Left ventricle myocardium inferior (tissue), 1 donor: ENCODE measurements around the gene MPPED2. TPM values are rescaled to one million over a fixed set of nuclear protein-coding genes. Genes with fewer than 3 reads are reported as not detected.

Experiments used
- DNase-seq: peaks from one replicate; pipeline ENCODE4 v3.0.0-alpha.2; 2020
- H3K27ac ChIP-seq: fragments of 200-600 bp; replicated peaks from 2 replicates; pipeline ENCODE4 v1.8.0; 2021
- H3K27me3 ChIP-seq: fragments of 200-600 bp; 2 replicates; pipeline ENCODE4 v1.8.0; 2021; ENCODE audit warnings: low read depth
- H3K36me3 ChIP-seq: fragments of 200-600 bp; 2 replicates; pipeline ENCODE4 v1.8.0; 2021
- H3K4me1 ChIP-seq: fragments of 200-600 bp; 2 replicates; pipeline ENCODE4 v1.8.0; 2021
- H3K4me3 ChIP-seq: fragments of 200-600 bp; 2 replicates; pipeline ENCODE4 v1.8.0; 2021; ENCODE audit warnings: mild to moderate bottlenecking, moderate library complexity
- H3K9me3 ChIP-seq: fragments of 200-600 bp; replicated peaks from 2 replicates; pipeline ENCODE4 v1.8.0; 2021
- intact Hi-C: fragments of 100-400 bp; cut with micrococcal nuclease; formaldehyde crosslinking; loops from one replicate; pipeline ENCODE4 v1.11.0; 2022
- total RNA-seq: library from RNA; stranded (reverse); fragmentation: NEBNext Ultra II Directional; extraction: Animal tissue kit (Norgen Biotek cat#: 25700); gene quantifications from one replicate; pipeline ENCODE4 v1.2.1, GENCODE V29; 2021
- TF ChIP-seq, protein P1 (sequence below): fragments of 200-600 bp; IDR thresholded peaks from 2 replicates; pipeline ENCODE4 v1.8.0; 2021; ENCODE audit warnings: antibody characterized with exemption, mild to moderate bottlenecking, borderline replicate concordance
- donor health status: DM: no; HTN: yes; CAD: no; lungs with severe emphysema.

MPPED2 gene
- total RNA-seq, 1 donor from 2014 or later = 10.8 TPM

DNA sequence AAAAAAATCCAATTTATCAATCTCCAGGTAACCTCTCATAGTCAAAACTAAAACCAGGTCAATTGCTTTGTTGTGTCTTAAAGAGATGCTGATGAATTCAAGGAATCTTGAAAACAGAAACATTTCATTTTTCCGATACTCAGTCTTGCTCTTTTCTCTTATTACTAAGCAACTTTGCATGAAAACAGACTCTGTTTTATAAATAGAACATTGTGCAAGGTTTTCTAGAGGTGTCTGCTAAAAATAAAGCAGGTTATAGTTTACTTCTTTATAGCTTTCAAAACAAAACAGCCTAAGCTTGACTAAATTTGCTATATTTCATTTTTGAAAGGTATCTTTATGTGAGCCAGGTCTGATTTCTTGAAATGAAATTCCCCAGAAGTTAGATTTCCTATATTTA is 154.0 kb downstream of the MPPED2 start:
- peak overlapping the region; percentile 25 for H3K27ac ChIP-seq
- peaks cover 62% of the 10 kb centered on the region for H3K4me1 ChIP-seq
- intact Hi-C loops = no loop called here

DNA sequence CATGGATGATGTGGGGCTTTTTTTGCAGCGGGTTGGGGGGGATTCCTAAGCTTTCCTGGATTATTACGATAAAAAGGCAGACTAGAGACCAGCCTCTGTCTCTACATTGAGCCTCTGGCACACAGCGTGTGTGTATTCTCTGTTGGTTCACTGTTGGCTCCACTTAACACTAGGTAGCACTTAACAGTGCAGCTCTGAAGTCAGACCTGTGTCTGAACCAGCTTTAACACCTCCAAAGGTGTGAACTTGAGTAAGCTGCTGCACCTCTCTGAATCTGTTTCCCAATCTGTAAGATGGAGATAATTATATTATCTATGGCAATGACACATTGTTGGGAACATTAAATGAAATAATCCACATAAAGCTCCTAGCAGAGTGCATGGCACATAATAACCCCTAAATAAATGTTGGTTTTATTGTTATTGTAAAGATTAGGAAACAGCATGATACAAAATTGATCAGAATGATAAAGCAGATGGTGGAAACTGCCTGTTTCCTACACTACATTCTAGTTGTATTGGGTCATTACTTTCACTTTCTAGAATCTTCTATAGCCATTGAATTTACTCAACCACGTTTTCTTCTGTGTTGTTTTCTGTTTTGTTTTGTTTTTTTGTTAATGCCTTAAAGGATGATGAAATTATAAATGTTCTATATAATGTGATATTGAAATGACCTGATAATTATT is 154.9 kb downstream of the MPPED2 start:
- no peaks in the 10 kb centered on the region for H3K36me3 ChIP-seq
- peaks cover 71% of the 10 kb centered on the region for H3K4me1 ChIP-seq
- intact Hi-C loops = no loop called here
- TF ChIP-seq, protein P1, sequence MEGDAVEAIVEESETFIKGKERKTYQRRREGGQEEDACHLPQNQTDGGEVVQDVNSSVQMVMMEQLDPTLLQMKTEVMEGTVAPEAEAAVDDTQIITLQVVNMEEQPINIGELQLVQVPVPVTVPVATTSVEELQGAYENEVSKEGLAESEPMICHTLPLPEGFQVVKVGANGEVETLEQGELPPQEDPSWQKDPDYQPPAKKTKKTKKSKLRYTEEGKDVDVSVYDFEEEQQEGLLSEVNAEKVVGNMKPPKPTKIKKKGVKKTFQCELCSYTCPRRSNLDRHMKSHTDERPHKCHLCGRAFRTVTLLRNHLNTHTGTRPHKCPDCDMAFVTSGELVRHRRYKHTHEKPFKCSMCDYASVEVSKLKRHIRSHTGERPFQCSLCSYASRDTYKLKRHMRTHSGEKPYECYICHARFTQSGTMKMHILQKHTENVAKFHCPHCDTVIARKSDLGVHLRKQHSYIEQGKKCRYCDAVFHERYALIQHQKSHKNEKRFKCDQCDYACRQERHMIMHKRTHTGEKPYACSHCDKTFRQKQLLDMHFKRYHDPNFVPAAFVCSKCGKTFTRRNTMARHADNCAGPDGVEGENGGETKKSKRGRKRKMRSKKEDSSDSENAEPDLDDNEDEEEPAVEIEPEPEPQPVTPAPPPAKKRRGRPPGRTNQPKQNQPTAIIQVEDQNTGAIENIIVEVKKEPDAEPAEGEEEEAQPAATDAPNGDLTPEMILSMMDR = no peak
- no peaks in the 10 kb centered on the region for H3K9me3 ChIP-seq
- no peaks in the 10 kb centered on the region for H3K27me3 ChIP-seq
- DNase-seq = no peak
- H3K4me3 ChIP-seq = no peak overlapping the region
- H3K27ac ChIP-seq = peak overlapping the region; percentile 25

More for the DNA sequence above, 154.0 kb downstream of the MPPED2 start:
- DNase-seq = no peak
- Histone ChIP-seq H3K4me3 (no peak overlapping the region), H3K27me3 (no peaks in the 10 kb centered on the region), H3K9me3 (no peaks in the 10 kb centered on the region), H3K36me3 (no peaks in the 10 kb centered on the region)
- TF ChIP-seq, protein P1 = no peak

DNA sequence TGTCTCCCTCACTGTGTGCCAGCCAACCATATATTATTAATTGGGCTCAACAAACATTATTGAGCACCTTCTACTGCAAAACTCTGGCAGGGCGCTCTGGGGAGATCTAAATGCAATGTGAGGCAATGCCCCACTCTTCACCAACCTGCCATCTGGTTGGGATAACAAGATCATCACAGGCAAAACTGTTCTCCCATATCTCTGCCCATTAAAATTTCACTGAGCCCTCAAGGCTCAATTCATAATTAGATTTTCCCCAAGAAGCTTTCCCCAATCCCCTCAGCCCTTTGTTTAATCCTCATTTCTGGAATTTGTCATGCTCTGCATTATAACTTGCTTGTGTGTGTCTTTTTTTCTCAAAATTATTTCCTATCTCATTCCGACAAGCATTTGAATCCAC is 156.6 kb downstream of the MPPED2 start:
- H3K36me3 ChIP-seq = no peaks in the 10 kb centered on the region
- DNase-seq = no peak
- peak overlapping the region; percentile 29 for H3K27ac ChIP-seq
- H3K4me1 ChIP-seq = peaks cover 80% of the 10 kb centered on the region
- TF ChIP-seq, protein P1 = no peak
- intact Hi-C loops = no loop called here
- no peaks in the 10 kb centered on the region for H3K27me3 ChIP-seq
- H3K4me3 ChIP-seq = no peak overlapping the region
- H3K9me3 ChIP-seq = no peaks in the 10 kb centered on the region

DNA sequence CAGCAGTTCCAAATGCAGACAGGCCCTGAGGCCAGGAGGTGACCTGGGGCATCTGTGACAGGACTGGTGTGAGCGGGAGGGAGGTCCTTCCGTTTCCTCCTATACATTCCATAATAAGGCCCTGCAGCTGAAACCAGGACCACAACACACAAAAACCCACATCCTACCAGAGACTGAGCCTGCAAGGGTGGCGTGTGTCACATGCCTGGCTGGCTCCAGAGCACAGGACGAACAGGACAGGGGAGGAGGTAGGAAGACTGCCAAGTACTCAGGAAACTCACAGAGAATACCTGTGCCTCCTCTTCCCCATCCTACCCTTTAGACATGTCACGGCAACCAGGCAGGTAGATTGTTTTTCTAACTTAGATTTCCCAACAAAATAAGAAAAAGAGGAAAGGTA is 159.4 kb downstream of the MPPED2 start:
- Histone ChIP-seq H3K4me1 (peaks cover 62% of the 10 kb centered on the region), H3K36me3 (no peaks in the 10 kb centered on the region), H3K4me3 (no peak overlapping the region), H3K27me3 (no peaks in the 10 kb centered on the region), H3K27ac (no peak overlapping the region), H3K9me3 (no peaks in the 10 kb centered on the region)
- intact Hi-C loops = no loop called here
- no peak for DNase-seq
- TF ChIP-seq, protein P1 = no peak

DNA sequence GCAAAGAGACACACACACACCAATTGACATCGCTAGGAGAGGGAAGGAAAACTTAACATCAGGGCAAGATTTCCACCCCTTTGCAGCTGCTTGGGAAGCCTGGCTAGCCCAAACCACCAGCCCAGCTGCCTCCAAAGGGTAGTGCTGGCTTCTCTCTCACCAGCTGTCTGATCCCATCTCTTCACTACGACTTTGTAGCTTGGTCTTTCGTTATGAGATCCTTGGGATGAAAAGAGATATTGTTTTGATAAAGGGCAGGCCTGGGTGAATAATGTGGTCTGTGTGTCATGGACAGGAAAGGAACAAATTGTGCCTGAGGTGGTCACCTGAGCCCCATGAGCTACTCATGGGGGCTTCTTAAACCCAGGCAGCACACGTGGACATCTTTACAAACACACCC is 161.3 kb downstream of the MPPED2 start:
- no peaks in the 10 kb centered on the region for H3K27me3 ChIP-seq
- H3K36me3 ChIP-seq = no peaks in the 10 kb centered on the region
- TF ChIP-seq, protein P1 = no peak
- no peak for DNase-seq
- H3K4me3 ChIP-seq = no peak overlapping the region
- no peaks in the 10 kb centered on the region for H3K9me3 ChIP-seq
- peaks cover 45% of the 10 kb centered on the region for H3K4me1 ChIP-seq
- H3K27ac ChIP-seq = peak overlapping the region; percentile 62
- intact Hi-C loops = no loop called here
